Activated T-cell treated with anti-CD3 and anti-CD28 coated beads for 1 hour (primary cell): ENCODE results near the gene ANKH.
"Not testable (repeated sequence)": the region's sequence is repeated elsewhere in the genome, so short reads cannot be mapped to it uniquely, and the experiment has no call there.

Experiments used
- DNase-seq: peaks from one replicate; pipeline ENCODE4 v3.0.0-alpha.2; 2020; ENCODE audit warnings: low read depth

The ANKH gene

DNA sequence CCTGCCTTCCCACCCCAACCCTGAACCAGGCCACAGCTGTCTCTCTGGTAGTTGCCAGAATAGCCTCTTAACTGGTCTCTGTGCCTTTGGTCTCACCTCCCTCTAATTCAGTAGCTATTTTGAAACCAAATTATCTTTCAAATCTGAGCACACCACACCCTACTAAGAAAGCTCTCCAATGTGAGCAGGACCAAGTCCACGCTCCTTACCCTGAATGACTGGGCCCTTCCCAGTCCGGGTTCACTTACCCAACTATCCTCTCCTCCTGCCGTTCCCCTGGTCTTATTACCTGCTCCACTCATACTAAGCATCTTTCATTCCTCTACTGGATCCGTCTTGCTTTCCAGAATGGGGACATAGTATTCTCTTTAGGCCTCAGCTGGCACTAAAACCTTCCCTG is 16.8 kb downstream of the ANKH start:
- DNase-seq: no peak

DNA sequence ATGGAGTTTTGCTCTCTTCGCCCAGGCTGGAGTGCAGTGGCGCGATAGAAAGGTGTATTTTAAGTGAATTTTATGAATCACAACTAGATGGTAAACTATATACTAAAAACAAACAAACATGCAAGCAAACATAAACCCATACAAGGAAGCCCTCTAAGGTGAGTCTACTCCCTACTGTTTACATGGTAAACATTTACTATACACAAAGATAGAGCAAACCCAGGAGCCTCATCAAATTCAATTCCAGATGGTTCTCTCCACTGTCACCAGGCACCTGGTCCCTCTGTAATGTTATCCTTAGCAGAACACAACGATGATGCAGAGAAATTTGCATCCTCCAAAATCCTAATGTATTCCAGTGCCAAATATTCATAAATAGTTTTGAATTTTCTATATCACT is 17.9 kb downstream of the ANKH start:
- DNase-seq: no peak

DNA sequence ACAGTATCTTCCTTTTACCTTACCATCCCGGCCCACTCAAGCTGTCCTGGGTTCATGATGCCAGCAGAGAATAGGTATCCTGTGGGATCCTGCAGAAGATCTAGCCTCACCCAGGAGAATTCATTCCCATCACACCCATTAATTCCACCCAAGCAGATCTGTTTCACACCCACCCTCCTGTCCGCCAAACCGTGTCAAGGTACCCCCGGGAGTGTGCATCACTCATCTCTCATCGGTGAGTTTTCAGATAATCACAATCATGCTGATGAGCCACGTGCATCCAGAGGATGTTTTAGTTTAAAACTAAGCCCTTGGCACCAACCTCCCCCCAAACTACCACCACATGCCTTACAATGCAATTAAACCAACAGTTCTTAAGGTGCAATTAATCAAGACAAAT is 18.8 kb downstream of the ANKH start:
- DNase-seq: no peak

DNA sequence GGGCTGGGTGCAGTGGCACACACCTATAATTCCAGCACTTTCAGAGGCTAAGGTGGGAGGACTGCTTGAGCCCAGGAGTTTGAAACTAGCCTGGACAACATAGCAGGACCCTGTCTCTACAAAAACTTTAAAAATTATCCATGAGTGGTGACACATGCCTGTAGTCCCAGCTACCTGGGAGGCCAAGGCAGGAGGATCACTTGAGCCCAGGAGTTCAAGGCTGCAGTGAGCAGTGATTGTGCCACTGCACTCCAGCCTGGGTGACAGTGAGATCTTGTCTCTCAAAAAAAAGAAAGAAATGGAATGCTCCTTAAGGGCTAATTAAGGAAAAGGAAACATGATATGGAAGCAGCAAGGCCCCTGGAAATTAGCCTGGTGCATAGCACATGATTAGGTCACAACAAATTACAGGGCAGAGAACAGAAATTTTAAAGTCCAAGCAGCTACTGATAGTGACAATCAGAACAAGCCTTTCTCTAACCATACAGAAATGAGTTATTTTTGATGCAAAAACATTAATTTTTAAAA is 19.5 kb downstream of the ANKH start:
- DNase-seq: no peak

DNA sequence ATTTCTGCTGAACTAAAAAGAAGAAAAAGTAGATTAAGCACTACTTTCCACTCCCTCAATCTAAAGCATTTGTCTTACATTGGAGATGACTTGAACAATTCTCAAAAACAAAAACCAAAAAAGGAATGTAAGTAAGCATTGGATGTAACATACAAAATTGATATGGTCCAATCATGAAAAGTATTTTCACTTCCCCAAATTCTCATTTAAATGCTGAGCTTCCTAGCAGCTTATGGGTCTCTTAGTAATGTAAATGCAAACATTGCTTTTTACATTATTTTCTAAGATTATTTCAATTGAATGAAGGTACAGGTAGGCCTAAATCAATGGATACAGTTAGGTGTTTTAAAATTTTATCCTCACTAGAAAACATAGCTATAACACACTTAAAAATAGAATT is 20.0 kb downstream of the ANKH start:
- DNase-seq: no peak

DNA sequence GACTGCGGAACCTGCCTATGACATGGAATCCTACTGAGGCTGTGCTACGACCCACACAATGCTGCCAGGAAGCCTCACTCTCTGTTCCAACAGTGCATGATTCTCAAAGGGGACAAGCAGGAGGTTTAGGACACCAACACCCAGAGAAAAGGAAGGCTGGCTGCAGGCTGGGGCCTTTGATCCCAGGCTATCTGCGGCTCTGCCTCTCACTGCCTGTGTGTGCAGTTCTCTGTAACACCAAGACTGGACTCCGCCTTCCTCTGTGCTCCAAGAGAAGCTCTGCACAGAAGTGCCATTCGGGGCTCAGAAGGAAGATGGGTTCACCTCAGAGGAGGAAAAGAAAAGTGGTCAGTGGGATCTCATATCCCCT is 20.5 kb downstream of the ANKH start:
- DNase-seq: no peak

DNA sequence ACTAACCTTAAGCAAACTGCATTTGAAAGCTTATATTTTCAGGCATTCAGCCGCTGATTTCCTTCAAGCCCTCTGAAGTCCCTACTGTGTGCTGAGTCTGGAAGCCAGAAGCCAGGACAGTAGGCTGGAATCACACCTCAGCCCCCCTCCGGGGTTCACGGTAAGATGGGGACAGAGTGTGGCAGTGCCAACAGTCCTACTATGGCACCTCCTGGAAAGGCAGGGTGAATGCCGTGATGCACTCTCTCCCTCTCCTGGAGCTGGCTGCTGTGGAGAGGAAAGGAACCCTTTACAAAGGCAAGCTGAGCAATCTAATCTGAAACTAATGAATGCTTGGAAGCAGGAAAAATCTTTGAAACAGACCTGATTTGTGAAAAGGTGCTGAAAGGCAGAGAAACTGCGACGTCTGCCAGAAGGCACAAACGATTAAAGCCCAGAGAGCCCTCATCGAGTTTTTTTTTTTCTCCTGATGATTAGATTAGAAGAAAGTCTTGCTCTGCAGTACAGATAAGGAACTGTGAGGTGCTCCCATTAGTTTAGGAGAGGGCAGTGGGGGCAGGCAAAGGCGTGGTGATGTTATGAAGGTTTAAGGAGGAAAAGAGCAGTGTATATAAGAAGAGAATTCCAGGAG is 21.0 kb downstream of the ANKH start:
- DNase-seq: no peak

DNA sequence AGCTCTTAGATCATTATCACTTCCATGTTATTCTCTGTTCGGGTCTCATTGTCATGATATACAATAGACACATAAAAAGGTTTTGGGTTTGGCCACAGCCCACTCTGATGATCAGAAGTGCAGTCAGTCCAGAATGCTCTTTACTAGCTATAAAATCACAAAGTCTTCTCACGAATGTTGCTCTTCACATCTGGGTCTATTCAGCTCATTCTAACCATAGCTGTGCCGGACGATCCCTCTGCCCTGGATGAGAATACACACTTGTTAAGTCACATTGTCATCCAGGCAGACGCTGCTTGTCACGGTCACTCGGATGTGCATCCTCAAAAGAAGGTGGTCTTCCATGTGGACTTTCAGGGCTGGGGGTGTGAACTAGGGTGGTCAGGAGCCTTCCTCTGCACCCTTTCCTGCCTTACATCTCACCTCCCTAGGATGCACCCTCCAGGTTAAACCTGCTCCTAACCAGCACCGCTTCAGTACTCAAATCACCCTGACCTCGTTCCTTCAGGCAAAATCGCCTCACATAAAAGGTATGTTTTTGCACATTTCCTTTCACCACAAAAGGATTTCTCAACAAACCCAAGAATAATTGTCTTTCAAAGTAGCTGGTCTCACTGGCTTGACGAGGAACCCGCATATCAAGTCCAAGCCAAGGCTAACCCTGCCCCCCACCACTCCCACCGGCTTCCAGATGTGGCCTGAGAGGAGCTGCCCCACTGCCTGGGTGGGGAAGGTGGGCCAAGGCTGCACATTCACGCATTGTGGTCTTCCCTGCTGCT is 21.9 kb downstream of the ANKH start:
- no peak for DNase-seq

DNA sequence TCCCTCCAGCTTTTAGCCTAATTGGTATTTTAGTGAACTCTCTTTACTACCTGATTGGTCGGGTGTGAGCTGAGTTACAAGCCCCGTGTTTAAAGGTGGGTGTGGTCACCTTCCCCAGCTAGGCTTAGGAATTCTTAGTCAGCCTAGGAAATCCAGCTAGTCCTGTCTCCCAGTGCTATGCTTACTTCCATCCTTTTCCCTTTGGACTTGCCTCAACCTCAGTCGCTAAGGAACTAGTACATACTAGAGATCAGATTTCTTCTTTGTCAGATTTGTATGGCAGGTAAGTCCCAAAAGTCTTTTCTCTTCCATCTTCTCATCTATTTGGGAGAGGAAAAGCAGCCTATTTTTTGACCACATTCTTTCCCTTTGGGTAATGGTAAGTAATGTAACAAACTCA is 22.6 kb downstream of the ANKH start:
- not testable (repeated sequence) for DNase-seq

DNA sequence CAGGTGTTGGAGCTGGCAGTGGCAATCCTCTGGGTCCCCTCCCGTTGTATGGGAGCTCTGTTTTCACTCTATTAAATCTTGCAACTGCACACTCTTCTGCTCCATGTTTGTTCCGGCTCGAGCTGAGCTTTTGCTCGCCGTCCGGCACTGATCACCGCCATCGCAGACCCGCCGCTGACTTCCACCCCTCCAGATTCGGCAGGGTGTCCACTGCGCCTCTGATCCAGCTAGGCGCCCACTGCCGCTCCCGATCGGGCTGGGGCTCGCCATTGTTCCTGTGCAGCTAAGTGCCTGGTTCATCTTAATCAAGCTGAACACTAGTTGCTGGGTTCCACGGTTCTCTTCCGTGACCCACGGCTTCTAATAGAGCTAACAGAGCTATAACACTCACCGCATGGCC is 23.2 kb downstream of the ANKH start:
- no peak for DNase-seq

DNA sequence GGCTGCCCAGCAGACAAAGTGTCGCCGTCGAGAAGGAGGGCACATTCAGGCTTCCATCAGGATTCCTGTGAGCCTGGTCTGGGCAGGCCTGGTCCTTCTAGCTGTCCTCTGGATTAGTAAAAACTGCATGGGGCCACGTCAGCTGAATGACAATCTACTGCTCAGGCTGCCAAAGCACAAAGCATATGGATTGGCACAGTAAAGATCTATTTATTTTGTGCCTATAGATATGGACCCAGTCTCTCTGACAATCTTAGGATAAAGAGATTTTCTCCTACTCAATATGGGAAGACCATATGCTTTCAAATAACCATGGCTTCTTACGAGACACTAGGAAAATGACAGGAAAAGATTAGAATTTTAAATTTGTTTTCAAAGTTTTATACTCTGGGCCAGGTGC is 24.1 kb downstream of the ANKH start:
- DNase-seq: no peak

DNA sequence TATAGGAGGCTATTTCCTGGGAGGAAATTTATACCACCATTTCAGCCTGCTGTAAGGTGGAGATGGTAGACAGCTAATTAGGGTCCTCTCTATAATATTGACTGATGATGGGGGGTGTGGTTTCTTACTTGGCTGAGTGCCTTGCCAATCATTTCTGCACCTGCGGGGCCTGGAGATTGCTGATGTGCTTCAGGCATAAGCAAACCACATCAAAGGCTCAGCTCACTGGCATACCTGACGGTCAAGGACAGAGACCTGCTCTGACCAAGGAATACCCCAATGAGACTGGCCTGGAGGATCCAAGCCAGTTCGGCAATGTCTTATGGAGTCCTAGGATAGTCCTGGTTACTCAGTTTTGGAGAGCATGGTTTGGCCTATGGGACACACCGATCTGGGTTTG is 29.5 kb downstream of the ANKH start:
- DNase-seq: no peak

DNA sequence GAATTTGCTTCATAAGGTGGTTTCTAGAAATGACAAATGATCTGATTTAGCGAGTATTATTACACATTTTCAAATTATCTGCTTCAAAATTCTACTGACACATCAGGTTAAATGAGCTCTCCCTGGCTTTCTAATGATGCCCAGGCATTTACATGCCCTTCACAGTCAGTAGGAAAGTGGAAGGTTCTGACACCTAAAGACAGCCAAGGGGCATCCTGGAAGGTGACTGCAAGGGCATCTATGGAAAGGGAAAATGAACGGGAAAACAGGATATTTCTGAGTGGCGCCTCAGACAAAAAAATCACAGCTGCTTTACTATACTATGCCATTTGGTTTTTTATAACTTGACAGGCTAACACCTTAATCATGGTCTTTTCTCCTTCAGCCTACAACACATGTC is 31.0 kb downstream of the ANKH start:
- no peak for DNase-seq

DNA sequence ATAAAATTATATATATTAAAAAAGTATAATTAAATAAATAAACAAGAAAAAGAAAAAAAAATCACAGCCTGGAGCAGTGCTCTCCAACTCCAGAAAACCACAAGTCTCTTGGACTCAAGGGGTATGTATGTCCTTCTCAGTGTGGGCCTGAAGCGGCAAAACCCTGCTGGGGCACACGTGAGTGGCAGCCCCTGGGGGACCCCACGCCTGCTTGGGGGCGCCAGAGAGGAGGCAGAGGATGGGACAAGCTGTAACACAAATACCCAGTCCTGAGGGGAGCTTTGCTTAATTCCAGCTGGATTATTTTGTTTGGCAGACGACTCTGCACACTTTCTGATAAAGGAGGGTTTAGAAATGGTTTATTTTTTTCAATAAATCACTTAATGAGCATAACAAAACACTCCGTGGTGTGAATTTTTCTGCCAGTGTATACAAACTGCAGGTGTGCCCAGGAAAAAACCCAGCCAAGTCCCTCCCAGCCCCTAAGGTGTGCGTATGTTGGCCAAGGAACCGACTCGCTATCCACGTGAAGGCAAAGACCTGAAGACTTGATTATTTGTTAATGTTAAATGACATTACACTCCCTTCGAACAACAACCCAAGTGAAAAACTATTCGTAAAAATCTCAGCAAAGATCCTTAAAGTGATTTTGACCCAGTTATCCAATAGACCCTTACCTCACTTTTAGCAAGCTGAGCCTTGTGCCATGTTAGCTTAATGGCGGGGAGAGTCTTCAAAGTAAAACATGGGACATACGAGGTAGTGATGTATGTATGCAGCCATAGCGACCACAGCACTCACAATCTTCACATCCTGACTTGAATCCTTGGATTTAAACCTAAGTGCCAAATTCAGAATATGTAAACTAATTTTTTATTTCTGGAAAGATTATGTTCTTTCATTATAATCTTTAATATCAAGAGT is 32.9 kb downstream of the ANKH start:
- no peak for DNase-seq

DNA sequence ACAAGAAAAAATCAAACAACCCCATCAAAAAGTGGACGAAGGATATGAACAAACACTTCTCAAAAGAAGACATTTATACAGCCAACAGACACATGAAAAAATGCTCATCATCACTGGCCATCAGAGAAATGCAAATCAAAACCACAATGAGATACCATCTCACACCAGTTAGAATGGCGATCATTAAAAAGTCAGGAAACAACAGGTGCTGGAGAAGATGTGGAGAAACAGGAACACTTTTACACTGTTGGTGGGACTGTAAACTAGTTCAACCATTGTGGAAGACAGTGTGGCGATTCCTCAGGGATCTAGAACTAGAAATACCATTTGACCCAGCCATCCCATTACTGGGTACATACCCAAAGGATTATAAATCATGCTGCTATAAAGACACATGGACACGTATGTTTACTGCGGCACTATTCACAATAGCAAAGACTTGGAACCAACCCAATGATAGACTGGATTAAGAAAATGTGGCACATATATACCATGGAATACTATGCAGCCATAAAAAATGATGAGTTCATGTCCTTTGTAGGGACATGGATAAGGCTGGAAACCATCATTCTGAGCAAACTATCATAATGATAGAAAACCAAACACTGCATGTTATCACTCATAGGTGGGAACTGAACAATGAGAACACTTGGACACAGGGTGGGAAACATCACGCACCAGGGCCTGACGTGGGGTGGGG is 34.0 kb downstream of the ANKH start:
- not testable (repeated sequence) for DNase-seq

DNA sequence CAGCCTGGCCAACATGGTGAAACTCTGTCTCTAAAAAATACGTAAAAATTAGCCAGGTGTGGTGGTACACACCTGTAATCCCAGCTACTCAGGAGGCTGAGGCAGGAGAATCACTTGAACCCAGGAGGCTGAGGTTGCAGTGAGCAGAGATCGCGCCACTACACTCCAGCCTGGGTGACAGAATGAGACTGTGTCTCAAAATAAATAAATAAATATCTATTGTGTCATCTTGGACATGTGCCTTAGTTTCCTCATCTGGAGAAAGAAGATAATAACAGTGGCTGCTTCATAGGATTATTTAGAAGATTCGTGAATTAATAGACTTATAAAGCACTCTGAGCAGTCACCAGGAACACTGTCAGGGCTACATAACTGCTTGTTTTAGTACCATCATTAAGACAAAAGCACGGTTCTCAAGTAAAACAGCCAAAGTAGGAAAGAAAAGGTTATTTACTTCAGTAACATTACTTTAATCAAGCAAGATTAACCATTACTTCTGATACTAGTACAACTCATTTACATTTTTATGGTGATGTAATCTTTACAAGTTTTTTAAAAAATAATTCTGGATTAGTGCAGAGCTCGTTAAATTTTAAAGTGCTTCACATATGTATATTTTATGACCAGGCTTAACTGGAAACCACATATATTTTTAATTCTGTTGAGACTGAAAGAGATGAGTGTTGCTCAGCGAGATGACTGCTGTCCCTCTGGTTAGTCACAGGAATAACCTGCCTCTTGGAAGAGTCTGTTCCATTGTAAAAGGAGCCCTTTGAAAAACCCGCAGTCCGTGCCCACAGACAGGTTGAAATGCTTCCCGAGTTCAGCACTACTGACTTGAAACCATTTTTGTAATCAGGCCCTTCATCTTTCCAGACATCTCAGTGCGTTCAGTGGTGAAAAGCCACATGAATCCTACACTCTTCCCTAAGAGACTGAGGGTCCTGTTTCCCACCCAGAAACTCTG is 36.7 kb downstream of the ANKH start:
- no peak for DNase-seq

DNA sequence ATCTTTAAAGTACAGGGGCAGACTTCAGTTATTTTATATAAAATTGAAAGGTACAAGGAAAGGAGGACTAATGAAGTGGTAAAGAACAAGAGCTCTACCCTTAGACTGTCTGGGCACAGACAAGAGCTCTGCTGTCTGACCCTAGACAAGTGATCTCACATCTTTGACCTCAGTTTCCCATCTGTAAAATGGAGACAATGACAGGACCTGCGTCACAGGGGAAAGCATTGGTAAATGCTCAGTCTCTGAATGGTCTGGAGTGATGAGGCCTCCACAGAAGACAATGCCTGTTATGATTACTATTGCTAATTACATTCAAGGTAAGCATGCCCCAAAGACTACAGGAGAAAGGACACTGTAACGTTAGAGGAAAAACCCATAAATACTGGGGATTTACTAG is 37.5 kb downstream of the ANKH start:
- DNase-seq: no peak

DNA sequence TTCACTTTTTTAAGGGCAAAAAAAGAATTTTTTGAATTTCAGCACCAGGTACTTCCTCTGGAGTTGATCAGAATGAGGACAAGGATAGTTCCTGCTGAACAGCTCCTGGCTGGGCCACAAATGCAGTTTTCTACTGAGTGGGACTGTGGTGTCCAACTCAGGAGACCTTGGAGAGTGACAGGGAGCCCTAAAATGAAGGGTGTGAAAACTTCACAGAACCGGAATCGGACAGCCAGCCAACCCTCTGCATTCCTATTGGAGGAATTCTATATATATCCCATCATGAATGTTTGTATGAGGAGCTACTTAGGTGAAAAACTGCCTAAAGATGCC is 40.6 kb downstream of the ANKH start:
- no peak for DNase-seq

DNA sequence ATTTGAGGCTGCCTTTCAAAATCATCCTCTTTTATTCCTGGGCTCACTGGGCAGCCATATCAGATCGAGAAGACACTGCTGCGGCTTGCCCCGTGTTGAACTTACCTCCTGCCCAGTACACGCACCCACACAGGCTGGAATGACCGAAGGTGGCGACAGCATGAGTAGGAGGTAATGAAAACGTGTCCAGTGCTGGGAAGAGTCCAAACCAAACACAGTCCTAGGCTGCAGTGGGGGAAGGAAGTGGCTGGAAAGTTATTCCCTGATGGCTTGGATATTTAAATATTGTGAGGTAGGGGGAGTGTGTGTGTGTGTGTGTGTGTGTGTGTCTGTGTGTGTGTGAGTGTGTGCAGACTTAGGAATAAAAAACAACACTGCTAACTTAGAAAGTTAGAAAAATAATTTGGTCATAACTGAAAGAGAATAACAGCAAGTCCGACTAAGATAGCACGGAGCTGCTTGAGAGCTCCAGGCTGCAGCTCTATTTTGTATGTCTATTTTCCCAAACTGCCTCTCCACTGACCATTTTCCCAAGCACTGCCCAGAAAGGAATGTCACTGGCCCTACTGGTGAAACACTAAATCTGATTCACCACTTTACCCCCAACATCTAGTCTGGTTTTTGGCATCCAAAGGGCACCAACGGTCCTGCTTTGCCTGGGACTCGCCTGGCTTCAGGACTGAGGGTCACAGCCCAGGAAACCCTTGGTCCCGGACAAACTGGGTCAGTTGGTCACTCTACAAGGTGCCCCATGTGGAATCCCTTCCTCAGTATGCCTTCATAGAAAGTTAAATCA is 41.2 kb downstream of the ANKH start:
- DNase-seq: no peak

DNA sequence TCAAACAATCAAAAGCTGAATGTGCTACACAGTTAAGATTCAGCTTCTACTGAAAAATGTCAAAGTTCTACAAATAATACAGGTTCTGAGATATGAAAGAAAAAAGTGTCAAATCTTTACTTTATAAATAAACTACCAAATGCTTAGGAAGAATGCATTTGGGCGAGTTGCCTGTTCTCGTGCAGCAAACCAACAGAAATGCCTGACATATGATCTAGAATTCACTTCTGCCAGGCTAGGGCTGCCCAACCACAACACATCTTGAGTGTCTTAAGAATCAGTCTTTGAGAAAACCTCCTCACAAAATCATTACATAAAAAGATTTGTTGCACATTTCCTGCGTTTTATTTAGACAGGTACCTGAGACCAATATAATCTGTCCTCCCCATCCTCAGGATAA is 42.2 kb downstream of the ANKH start:
- no peak for DNase-seq
